Activated CD8-positive, alpha-beta memory T cell treated with anti-CD3 and anti-CD28 coated beads for 36 hours (primary cell): ENCODE data around the gene PTPRN2. TPM values are rescaled to one million over a fixed set of nuclear protein-coding genes. Genes with fewer than 3 reads are reported as not detected.

Experiments
- CTCF ChIA-PET: fragments of 350-600 bp; sonication (Branson Sonifier 250); formaldehyde crosslinking; loops from one replicate; lab custom pipeline; 2021; ENCODE audit warnings: antibody characterized with exemption; lab: Charles Lee
- POLR2A ChIA-PET: fragments of 350-600 bp; sonication (Branson Sonifier 250); formaldehyde crosslinking; loops from one replicate; lab custom pipeline; 2021; ENCODE audit warnings: antibody characterized with exemption; lab: Charles Lee
- total RNA-seq, 2 experiments: library from RNA; stranded (reverse); gene quantifications; one replicate each; pipeline ENCODE4 v1.2.3, GENCODE V29; 2021

Gene PTPRN2
- total RNA-seq, 2 experiments from 2014 or later, result 0.36 to 0.44 TPM

DNA sequence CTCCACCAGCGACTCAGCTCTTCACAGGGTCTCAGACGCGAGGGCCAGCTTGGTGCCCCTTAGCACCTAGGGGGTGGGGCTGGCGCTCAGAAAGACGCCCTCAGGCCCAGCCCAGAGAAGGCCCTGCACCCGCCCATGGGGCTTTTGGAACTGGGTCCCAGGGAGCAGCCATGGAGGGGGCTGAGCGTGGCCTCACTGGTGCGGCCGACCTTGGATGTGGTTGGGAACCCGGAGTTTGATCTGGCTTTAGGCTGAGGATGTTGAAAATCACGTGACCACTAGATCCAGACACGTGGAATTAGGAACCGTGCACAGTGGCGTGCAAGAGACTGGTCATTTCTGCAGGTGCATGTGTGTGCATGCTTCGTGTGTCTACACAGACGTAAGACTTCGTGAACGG is 1065.4 kb downstream of the PTPRN2 start:
- ChIA-PET CTCF (no interaction called here), POLR2A (no interaction called here)

DNA sequence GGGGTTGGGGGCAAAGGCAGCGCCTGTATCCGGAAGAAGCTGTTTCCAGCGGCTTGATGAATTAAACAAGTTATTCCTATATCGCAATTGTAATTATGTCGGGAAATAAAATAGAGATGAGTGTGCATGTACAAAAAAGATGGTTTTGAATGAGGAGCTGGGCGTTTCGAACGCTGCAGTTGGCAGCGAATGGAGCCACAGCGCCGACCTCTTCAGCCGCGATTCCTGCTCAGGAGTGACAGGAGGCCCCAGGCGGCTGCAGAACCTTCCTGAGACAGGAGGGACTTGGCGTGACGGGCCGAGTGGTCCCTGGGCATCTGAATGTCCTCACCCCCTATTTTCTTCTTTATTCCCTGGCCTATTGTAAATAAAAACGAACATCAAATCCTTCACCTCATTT is 1065.9 kb downstream of the PTPRN2 start:
- ChIA-PET CTCF (no interaction called here), POLR2A (no interaction called here)

DNA sequence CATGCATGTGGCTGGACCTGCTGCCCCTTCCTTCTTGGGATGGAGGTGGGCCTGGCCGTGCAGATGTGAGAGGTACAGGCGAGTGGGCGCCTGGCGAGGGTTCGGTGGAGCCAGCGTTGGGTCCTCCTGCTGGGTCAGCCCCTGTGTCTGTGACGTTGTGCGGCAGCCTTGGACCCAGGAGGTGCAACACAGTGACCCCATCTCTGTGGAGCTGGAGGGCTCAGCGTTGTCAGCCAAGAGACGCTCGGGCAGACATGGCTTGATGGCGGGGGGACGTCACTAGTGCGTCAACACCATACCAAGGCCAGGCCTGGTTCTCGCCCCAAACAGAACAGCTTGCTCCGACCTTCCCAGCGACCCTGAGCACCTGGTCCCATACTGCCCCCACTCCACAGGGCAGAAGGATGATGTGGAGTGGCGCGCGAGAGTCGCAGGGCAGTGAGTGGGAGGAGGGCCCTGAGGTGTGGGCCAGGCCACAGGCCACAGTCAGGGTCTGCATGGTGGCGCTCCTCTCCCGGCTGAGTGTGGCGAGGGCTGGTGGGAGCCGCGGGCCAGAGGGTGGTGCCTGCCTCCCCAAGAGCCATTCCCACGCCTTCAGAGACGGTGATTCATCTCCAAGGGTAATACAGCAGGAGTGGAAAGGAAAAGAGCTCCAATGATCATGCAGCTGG is 1066.4 kb downstream of the PTPRN2 start:
- ChIA-PET POLR2A (no interaction called here), CTCF (no interaction called here)

DNA sequence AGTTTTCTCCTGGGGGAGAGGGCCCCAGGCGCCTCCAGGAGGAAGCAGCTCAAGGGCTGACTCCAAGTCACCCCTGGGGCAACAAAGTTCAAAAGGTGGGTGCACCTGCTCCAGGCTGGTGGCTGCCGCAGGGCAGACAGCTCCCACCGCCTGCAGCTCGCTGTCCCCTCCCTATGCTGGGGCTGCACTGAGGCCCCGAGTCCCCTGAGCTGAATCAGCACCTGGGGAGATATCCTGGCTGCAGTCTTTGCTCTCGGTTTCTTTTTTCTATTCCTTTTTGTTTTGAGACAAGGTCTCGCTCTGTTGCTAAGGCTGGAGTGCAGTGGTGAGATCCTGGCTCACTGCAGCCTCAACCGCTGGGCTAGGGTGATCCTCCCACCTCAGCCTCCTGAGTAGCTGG is 1067.4 kb downstream of the PTPRN2 start:
- ChIA-PET POLR2A (no interaction called here), CTCF (no interaction called here)

DNA sequence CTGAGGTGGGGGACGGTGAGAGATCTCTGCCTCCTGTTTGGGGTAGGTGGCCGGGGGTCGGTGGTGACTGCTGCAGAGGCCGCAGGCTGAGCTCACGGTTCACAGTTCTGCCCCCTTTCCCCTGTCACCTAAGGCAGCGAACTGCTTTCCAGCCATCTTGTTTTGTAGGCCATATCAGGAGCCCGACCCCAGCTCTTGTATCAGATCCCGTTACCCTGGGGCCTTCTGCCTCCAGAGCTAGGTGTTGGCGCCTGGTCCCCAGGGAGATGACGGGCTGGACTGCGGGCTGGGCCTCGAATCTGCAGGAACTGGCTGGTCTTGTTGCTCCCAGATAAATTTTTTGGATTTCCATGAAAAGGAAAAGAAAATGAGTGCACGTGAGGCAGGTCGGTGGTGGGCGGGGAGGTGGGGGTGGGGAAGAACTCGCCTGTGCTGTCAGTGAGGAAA is 1067.8 kb downstream of the PTPRN2 start:
- POLR2A ChIA-PET, result no interaction called here
- CTCF ChIA-PET, result no interaction called here

DNA sequence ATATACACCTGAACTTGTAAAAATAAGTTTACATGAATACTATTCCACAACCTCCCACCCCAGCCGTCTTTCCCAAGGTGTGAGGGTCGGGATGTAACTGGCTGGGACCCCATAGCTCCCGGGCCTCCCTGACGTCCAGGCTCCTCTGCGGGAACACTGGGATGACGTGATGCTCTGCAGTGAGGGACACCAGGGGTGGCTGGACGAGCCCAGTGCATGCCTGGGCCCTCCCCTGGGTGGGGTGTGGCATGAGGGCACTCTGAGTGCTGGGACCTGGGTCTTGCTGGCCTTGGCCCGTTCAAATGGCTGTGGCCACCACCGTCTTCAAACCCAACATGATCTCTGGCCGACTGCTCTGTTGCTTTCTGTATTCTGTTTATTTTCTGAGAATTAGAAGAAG is 1068.4 kb downstream of the PTPRN2 start:
- ChIA-PET CTCF (no interaction called here), POLR2A (no interaction called here)

DNA sequence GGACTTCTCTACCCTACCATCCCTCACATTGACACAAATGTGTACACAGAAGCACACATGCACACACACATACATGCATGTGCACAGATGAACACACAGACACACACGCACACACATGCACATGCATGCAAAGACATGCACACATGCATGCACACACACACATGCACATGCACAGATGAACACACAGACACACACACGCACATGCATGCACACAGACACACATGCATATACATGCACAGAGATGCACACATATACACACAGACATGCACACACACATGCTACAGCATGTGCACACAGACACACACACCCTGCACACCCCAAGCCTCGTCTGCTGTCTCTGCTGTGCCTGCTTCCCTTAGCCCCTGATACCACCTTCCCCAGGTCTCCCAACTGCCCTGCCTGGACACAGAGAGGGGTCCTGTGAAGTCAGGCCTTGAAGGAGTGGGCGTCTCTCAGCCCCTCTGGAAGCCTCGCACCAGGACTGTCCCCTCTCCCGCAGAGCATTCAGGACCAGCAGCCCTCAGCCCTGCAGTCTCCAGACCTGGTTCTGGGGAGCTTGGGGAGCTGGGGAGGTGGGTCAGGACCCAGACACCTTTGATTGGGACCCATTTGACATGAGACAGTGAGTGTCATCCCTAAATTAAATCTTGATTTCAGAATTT is 1069.0 kb downstream of the PTPRN2 start:
- ChIA-PET CTCF (no interaction called here), POLR2A (no interaction called here)

DNA sequence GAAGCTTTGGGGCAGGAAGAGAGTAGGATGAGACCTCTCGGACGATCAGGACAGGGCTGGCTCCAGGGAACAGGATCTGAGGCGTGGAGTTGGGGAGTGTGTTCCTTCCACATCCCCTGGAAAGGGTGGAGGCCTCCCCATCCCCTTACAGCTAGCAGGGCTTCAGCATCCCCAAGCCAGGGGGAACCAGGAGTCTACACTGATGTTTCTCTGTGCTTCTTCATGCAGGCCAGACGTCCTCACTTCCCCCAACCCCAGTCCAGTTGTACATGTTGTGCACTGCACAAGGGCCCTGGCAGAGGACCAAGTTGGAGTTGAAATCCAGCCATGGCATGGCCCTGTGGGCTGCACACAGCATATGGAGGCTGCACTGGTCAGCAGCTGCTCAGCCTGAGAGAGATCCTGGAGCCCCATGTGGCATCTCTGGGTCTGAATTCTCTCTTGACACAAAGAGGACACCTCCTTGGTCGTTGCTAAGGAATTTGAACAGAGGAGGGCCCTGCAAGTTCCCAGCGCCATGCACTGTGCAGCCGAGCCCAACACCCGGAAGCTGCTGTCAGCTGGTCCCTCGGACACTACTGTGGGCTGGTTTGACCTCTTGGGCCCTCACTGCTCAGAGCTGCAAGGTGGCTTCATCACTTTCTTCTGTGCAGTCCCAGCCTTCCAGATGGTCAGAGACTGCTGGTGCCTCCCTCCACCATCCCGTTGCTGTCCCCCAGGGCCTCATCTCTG is 1069.7 kb downstream of the PTPRN2 start:
- CTCF ChIA-PET, result no interaction called here
- POLR2A ChIA-PET, result no interaction called here

DNA sequence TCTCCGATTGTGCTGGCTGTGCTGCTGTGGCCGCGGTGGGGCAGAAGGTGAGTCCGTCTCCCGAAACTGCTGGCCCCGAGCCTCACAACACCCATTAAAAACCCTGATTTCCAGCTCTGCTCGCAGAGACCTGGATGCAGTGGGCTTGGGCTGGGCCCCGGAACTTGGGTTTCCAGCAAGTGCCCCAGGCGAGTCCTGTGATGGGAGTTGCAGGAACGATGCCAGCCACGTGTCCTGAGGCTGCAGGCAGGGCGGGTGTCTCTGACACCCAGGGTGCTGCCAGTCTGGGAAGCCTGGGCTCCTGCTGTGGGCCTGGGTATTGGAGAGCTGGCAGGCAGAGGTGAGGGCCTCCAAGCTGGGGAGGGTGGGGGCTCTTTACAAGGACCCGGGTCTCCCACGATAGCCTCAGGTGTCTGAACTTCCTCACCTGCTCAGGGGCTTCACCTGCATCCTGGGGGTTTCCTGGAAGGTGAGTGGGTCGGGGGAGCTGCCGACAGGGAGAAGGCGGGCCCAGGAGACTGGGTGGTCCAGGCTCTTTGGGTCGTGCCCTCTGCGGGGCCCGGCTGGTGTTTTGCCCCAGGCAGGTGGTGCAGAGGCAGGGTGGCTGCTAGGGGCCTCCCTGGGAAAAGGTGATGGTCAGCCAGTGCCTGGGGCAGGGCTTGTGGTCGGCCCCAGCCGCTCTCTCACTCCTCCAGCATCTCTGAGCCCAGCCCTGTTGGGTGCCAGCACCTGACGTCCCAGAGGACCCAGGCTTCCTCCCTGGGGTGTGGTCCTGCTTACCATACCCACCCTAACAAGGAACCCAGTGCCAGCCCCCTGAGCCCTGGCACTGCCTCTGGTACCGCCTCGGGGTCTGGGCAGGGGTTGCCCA is 1070.5 kb downstream of the PTPRN2 start:
- POLR2A ChIA-PET, result no interaction called here
- CTCF ChIA-PET, result no interaction called here

DNA sequence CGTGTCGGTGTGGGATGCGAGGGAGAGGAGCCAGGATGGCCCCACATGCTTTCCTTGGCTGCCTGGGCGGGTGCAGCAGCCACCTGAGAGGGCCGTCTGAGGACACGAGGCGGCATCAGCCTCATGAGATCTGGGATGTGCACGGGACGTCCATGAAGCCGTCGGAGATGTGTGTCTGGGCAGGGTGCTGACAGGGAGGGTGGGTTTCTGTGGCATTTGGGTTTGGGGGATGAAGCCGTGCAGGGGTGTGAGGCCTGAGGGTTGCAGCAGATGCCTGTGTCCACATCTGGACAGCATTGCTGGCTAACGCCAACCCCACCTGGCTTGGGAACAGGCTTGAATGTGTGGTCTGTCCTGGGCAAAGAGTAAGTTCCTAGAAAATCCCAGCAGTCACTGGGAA is 1071.3 kb downstream of the PTPRN2 start:
- POLR2A ChIA-PET, result no interaction called here
- CTCF ChIA-PET, result no interaction called here

DNA sequence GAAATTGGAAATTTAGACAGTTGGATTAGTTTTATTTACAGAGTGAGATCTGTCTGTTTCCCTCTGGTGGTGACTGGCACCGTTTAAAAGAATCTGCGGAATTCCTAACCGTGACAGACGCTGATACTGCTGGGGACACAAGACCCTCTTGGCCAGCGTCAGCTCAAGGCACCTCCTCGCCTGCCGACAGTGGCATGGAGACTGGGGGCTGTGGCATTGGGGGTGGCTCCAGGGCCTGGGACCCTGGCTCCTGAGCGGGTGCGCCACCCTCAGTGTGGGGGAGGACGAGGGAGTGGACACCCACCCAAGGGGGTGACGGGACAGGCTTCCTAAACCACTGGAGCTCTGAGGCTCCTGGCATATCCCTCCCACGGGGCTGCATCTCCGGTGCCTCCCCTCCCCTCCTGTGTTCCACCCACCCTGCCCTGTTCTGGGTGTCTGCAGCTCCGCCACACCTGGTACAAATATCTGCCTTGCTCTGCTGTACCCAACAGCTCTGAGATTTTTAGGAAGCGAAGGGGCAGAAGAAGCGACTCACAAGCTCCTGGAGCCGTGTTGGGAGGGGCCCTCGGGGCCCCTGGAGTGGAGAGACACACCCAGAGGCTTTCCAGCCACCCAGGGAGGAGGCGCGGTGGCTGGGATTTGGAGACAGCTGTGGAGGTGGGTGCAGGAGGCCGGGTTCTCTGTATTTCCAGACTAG is 1072.1 kb downstream of the PTPRN2 start:
- CTCF ChIA-PET, result no interaction called here
- POLR2A ChIA-PET, result no interaction called here

DNA sequence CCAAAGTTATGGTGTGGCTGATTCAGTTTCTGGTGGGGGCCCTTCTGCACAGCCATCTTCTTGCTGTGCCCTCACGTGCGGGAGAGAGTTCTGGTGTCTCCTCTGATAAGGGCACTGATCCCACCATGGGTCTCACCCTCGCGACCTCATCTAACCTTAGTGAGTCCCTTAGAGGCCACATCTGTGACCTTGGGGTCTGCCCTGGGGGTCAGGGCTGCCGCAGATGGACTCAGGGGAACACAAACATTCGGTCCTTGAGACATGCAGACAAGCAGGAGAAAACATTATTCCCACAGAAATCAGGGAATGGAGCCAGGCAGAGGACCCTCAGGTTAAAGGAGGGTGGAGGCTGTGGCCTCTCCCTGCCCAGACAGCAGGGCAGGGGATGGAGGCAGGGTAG is 1072.9 kb downstream of the PTPRN2 start:
- CTCF ChIA-PET, result no interaction called here
- POLR2A ChIA-PET, result no interaction called here

DNA sequence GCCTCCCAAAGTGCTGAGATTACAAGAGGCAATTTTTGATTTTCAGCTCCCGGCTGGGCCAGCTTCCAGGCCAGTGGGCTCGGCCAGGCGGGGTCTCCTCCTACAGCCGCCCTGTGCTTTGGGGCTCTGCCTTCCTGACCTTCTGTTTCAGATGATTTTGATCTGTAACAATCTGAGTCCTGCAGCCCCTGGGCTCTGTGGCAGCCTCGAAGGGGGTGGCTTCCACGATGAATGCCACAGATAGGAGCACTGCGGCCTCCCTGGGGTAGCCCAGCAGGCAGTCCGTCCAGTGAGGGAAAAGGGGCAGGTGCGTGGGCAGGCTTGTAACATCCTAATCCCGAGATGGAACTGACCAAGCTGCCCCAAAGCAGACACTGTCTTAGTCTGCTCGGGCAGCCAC is 1073.3 kb downstream of the PTPRN2 start:
- POLR2A ChIA-PET, result no interaction called here
- CTCF ChIA-PET, result no interaction called here

DNA sequence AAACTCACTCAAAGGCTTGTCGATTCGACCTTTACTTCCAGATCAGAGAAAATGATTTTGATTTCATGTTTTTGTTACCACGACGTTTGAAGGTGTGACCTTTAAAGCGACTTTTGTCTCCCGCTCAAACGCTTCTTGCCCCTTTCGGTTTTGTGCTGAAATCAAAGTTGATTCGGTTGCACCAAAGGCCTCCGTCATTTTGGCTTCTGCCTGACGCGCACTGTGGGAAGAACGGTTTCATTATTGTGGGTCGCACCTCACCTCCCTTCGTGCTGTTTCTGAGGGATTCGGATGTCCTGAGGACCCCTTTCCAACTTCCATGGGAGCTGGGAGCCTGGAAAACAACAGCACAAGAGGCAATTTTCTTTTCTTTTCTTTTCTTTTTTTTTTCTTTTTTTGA is 1073.9 kb downstream of the PTPRN2 start:
- ChIA-PET POLR2A (no interaction called here), CTCF (no interaction called here)

DNA sequence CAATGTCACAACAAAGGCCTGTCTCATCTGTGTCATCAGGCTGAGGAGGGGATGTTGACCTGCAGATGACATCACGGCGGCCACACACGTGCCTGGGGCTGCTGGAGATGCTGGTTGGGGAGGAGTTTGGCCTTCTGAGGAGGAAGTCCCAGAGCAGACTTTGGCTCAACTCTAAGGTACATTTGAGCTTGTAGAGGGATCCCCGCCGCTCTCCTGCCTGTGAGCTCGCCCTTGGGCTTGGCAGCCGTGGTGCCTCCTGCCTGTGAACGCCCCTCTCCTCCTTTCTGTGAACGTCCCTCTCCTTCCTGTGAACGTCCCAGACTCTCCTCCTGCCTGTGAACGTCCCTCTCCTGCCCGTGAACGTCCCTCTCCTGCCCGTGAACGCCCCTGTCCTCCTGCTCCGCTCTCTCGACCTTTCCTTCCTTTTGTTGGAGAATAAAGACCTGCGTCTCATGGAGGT is 1074.4 kb downstream of the PTPRN2 start:
- POLR2A ChIA-PET, result no interaction called here
- CTCF ChIA-PET, result no interaction called here

DNA sequence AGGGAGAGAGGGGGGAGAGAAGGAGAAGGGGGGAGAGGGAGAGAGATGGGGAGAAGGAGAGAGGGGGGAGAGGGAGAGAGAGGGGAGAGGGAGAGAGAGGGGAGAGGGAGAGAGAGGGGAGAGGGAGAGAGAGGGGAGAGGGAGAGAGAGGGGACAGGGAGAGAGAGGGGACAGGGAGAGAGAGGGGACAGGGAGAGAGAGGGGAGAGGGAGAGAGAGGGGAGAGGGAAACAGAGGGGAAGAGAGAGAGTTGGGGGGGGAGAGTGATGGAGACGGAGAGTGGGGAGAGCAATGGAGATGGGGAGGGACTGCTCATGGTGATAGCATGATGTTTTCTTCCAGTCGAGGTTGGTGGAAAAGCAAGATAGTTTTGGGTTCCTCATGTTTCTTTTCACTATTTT is 1078.4 kb downstream of the PTPRN2 start:
- ChIA-PET POLR2A (no interaction called here), CTCF (no interaction called here)

DNA sequence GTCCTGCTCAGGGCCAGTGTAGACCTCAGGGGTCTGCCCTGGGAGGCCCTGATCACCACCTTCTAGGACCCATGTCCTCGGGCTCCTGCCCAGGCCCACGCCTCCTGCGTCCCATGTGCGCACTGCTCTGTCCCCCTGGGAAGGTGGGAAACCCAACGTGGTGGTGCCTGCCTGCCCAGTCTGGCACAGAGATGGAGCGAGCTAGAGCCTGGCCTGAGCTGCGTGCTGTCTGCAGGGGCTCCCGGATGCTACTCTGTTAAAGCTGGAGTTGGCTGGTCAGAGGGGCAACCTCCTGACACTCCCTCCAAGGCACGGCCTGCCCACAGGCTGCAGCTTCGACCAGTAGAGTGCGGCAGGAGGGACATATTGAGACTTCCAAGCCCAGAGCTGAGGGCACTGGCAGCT is 1079.1 kb downstream of the PTPRN2 start:
- POLR2A ChIA-PET, result no interaction called here
- CTCF ChIA-PET, result no interaction called here

DNA sequence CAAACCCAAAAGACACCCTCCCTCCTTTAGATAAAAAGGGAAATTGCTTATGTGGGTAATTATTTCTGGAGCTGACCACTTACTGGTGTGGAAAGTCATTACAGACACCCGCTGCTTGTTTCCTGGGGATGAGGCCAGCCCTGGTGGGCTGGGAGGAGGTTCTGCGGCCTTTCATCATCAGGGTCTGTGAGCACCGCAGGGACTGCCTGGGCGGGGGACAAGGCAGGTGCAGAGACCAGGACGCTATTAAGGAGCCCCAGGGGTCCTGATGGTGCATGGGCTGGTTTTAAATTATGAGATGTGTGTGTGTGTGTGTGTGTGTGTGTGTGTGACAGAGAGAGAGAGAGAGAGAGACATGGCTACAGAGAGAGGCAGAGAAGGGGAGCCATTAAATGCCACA is 1079.6 kb downstream of the PTPRN2 start:
- POLR2A ChIA-PET, result no interaction called here
- CTCF ChIA-PET, result no interaction called here

DNA sequence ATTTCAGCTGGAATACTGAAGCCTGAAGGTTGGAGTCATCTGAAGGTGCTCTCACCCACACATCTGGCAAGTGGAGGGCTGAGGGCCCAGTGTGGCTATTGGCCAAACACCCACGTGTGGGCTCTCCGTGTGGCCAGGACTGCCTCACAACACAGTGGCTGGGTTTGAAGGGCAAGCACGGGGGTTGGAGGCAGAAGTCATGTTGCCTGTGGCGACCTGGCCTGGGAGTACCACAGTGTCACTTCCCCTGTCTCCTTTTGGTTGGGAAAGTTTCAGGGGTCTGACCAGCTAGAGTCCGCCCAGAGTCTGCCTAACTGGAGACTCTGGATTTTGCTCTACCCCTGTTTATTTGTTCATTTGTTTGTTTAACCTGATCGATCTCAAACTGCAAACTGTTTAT is 1081.4 kb downstream of the PTPRN2 start:
- ChIA-PET POLR2A (no interaction called here), CTCF (no interaction called here)
